GM19438 (cell line): ENCODE measurements around the gene ALPI.

Source experiments
- ATAC-seq: cut with Tn5 transposase; IDR thresholded peaks from one replicate; pipeline ENCODE4 v1.9.1; 2021; ENCODE audit warnings: low read depth; ENCODE audit not compliant: unreplicated experiment

ALPI gene

GRCh38 chr2:232458661-232459418 lies 2.9 kb downstream of the ALPI start:
- no peak for ATAC-seq

- no peak for ATAC-seq
These were observed 3.6 kb downstream of the ALPI start for GRCh38 chr2:232459419-232460035.

- ATAC-seq: no peak
These were observed 4.2 kb downstream of the ALPI start for GRCh38 chr2:232460171-232460570.

GRCh38 chr2:232463701-232464543 lies 8.0 kb downstream of the ALPI start:
- no peak for ATAC-seq

- ATAC-seq: no peak
These were observed 8.6 kb downstream of the ALPI start for GRCh38 chr2:232464544-232464885.

- ATAC-seq: no peak
These were observed 9.1 kb downstream of the ALPI start for GRCh38 chr2:232465061-232465460.

- ATAC-seq: no peak
These were observed 10.3 kb downstream of the ALPI start for GRCh38 chr2:232466221-232466620.

GRCh38 chr2:232473467-232473890 lies 17.5 kb downstream of the ALPI start:
- ATAC-seq: no peak

- ATAC-seq: no peak
These were observed 20.1 kb downstream of the ALPI start for GRCh38 chr2:232476045-232476444.

- no peak for ATAC-seq
These were observed 20.8 kb downstream of the ALPI start for GRCh38 chr2:232476791-232477190.

- ATAC-seq: no peak
These were observed 22.0 kb downstream of the ALPI start for GRCh38 chr2:232477751-232478510.

- ATAC-seq: no peak
These were observed 22.8 kb downstream of the ALPI start for GRCh38 chr2:232478571-232479340.

- no peak for ATAC-seq
These were observed 23.6 kb downstream of the ALPI start for GRCh38 chr2:232479341-232480200.

GRCh38 chr2:232480201-232481190 lies 24.5 kb downstream of the ALPI start:
- no peak for ATAC-seq

GRCh38 chr2:232481322-232482140 lies 25.6 kb downstream of the ALPI start:
- no peak for ATAC-seq

- ATAC-seq: no peak
These were observed 26.6 kb downstream of the ALPI start for GRCh38 chr2:232482301-232483238.
